ENCODE measurements around the gene DENND2A. TPM values are rescaled to one million over a fixed set of nuclear protein-coding genes. Genes with fewer than 3 reads are reported as not detected.
A peak's percentile ranks its signal among the peaks of the same experiment; 100 is the strongest.

Gene DENND2A
- total RNA-seq, 1 experiment from 2014 or later = 0.49 TPM

DNA sequence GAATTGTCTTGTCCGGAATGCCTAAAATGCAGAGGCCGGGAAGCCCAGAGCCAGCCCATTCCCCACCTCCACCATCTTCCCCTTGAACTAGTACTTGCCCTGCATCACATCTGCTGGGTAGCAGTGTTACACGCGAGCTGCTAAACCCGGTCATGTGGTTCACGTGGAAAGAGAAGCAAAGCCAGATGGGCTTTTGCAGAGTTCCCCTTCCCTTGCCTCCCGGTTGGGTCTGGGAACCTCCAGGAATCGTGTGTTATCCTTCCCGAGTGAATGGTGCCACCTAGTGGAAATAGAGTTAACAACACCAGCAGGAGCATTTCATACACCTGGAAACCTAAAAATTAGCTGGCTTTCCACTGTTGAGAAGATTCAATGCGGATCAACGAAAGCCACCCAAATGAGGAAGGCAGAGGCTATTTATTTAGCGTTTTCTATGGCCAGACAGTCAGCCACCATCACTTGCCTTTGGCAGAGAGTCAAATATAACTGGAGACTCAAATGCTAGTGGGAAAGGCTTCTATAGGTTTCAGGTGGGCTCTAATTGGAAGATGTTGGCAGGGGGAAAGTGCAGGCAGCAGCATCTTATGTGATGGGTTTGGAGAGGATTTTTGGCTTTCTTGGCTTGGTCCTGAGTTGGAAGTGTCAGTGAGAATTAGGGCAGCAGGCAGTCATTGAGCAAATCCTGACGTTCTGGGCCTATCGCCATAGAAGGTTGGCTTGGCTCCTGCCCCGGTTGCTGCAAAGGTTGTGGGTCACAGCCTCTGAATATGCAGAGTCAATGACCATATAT, 12.9 kb upstream of the DENND2A start:
- no peaks in the 10 kb centered on the region for H3K36me3 ChIP-seq (ENCODE audit: insufficient read depth, low read length, poor library complexity, severe bottlenecking)
- CTCF ChIA-PET = interaction anchor here (0.6 to 1.5 kb wide), 2 partner anchors 136 to 139 kb away, joined by 3 to 25 read pairs; no protein-coding TSS in a partner anchor
- no peaks in the 10 kb centered on the region for H3K4me1 ChIP-seq (ENCODE audit: insufficient read depth, low read length, poor library complexity, severe bottlenecking)
- H3K27ac ChIP-seq (ENCODE audit: low read depth, low read length, poor library complexity, severe bottlenecking) = no peak overlapping the region
- no peak overlapping the region for H3K4me3 ChIP-seq (ENCODE audit: low read depth, low read length, poor library complexity, severe bottlenecking)
- no peak for TF ChIP-seq EZH2 (IDR thresholded peaks at IDR 0.05; ENCODE audit: borderline replicate concordance, low read depth, low read length, poor library complexity, severe bottlenecking)
- TF ChIP-seq, protein P1, sequence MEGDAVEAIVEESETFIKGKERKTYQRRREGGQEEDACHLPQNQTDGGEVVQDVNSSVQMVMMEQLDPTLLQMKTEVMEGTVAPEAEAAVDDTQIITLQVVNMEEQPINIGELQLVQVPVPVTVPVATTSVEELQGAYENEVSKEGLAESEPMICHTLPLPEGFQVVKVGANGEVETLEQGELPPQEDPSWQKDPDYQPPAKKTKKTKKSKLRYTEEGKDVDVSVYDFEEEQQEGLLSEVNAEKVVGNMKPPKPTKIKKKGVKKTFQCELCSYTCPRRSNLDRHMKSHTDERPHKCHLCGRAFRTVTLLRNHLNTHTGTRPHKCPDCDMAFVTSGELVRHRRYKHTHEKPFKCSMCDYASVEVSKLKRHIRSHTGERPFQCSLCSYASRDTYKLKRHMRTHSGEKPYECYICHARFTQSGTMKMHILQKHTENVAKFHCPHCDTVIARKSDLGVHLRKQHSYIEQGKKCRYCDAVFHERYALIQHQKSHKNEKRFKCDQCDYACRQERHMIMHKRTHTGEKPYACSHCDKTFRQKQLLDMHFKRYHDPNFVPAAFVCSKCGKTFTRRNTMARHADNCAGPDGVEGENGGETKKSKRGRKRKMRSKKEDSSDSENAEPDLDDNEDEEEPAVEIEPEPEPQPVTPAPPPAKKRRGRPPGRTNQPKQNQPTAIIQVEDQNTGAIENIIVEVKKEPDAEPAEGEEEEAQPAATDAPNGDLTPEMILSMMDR (conservative IDR thresholded peaks at IDR 0.05; ENCODE audit: low read depth, low read length) = peak; percentile 84
- no TSS peak for BruUV-seq (replicated peaks)
- peak; percentile 82 for DNase-seq (ENCODE audit: low spot score)
- intact Hi-C loops (cut with micrococcal nuclease; ENCODE audit: unreplicated experiment) = loop anchor here (1.0 kb wide), 1 partner anchor 135 kb away; no protein-coding TSS in a partner anchor
- no peaks in the 10 kb centered on the region for H3K9me3 ChIP-seq (ENCODE audit: low read depth, low read length, poor library complexity, severe bottlenecking)
- no peaks in the 10 kb centered on the region for H3K27me3 ChIP-seq (replicated peaks; ENCODE audit: insufficient read depth, low read depth, low read length, poor library complexity)
- POLR2A ChIA-PET (ENCODE audit: low non-redundant PET) = no interaction called here

DNA sequence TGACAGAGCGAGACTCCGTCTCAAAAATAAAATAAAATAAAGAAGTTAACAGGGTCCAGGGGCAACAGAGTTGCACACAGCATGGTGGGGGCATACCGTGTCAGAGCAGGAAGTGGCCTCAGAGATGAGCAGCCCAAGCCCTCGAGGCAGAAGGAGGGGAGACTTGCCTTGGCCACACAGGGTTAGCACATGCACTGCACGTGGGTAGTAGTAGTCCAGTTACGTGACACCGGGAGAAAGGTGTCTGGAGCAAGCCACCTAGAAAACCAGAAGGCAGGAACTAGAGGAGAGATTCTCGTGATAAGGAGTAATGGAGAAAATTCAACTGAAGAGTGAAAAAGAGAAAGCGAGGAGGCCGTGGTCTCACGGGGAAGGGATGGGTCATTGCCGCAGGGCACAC, 9.8 kb upstream of the DENND2A start:
- Histone ChIP-seq H3K36me3 (ENCODE audit: insufficient read depth, low read length, poor library complexity, severe bottlenecking) (no peaks in the 10 kb centered on the region), H3K27ac (ENCODE audit: low read depth, low read length, poor library complexity, severe bottlenecking) (no peak overlapping the region), H3K4me3 (ENCODE audit: low read depth, low read length, poor library complexity, severe bottlenecking) (no peak overlapping the region), H3K27me3 (replicated peaks; ENCODE audit: insufficient read depth, low read depth, low read length, poor library complexity) (no peaks in the 10 kb centered on the region), H3K9me3 (ENCODE audit: low read depth, low read length, poor library complexity, severe bottlenecking) (no peaks in the 10 kb centered on the region), H3K4me1 (ENCODE audit: insufficient read depth, low read length, poor library complexity, severe bottlenecking) (no peaks in the 10 kb centered on the region)
- POLR2A ChIA-PET (ENCODE audit: low non-redundant PET) = no interaction called here
- BruUV-seq (replicated peaks) = no TSS peak
- intact Hi-C loops (cut with micrococcal nuclease; ENCODE audit: unreplicated experiment) = no loop called here
- CTCF ChIA-PET = no interaction called here
- DNase-seq (ENCODE audit: low spot score) = no peak
- no peak for TF ChIP-seq EZH2 (IDR thresholded peaks at IDR 0.05; ENCODE audit: borderline replicate concordance, low read depth, low read length, poor library complexity, severe bottlenecking)
- TF ChIP-seq, protein P1 (conservative IDR thresholded peaks at IDR 0.05; ENCODE audit: low read depth, low read length) = no peak

DNA sequence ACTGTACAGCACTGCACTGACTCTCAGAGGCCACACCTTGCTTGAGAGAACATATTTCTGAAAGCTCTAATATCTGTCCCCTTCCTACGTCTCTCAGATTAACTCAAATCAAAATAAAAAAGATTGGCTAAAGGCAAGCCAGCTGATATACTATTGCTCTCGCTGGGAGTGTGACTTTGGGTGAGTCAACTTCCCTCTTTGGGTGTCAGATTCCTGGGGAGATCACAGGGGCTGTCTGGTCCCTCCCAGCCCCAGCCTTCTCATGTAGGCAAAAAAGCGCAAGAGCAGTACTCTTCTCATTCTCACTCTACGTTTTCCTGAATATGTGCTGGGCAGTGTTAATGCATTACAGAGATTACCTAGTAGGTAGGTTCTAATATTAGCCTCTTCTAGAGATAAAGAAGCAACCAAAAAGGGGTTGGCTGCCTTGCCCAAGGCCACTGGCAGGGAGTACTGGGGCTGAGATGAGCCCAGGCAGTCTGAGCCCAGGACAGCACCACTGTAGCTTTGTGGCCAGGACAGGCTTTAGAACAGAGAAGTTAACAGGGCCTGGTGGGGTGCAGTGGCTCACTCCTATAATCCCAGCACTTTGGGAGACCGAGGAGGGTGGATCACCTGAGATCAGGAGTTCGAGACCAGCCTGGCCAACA, 9.1 kb upstream of the DENND2A start:
- CTCF ChIA-PET = no interaction called here
- POLR2A ChIA-PET (ENCODE audit: low non-redundant PET) = no interaction called here
- intact Hi-C loops (cut with micrococcal nuclease; ENCODE audit: unreplicated experiment) = no loop called here
- Histone ChIP-seq H3K27me3 (replicated peaks; ENCODE audit: insufficient read depth, low read depth, low read length, poor library complexity) (no peaks in the 10 kb centered on the region), H3K4me1 (ENCODE audit: insufficient read depth, low read length, poor library complexity, severe bottlenecking) (no peaks in the 10 kb centered on the region), H3K4me3 (ENCODE audit: low read depth, low read length, poor library complexity, severe bottlenecking) (no peak overlapping the region), H3K27ac (ENCODE audit: low read depth, low read length, poor library complexity, severe bottlenecking) (no peak overlapping the region), H3K36me3 (ENCODE audit: insufficient read depth, low read length, poor library complexity, severe bottlenecking) (no peaks in the 10 kb centered on the region), H3K9me3 (ENCODE audit: low read depth, low read length, poor library complexity, severe bottlenecking) (no peaks in the 10 kb centered on the region)
- BruUV-seq (replicated peaks) = no TSS peak
- TF ChIP-seq, protein P1 (conservative IDR thresholded peaks at IDR 0.05; ENCODE audit: low read depth, low read length) = no peak
- no peak for TF ChIP-seq EZH2 (IDR thresholded peaks at IDR 0.05; ENCODE audit: borderline replicate concordance, low read depth, low read length, poor library complexity, severe bottlenecking)
- no peak for DNase-seq (ENCODE audit: low spot score)
